Hepatocyte (in vitro differentiated cells): ENCODE data around the gene STK32B. TPM values are rescaled to one million over a fixed set of nuclear protein-coding genes. Genes with fewer than 3 reads are reported as not detected.

Source experiments
- DNase-seq: peaks from one replicate; pipeline ENCODE4 v3.0.0-alpha.2; 2016; ENCODE audit warnings: low spot score
- H2AFZ ChIP-seq: fragments of 200-600 bp; sonication (generic); 2 replicates; pipeline ENCODE4 v1.6.0; 2016; ENCODE audit warnings: antibody characterized with exemption, mild to moderate bottlenecking
- H3K27ac ChIP-seq: fragments of 200-600 bp; sonication (generic); 2 replicates; pipeline ENCODE4 v1.5.1; 2016; ENCODE audit warnings: mild to moderate bottlenecking
- H3K27me3 ChIP-seq: fragments of 200-600 bp; sonication (generic); 2 replicates; pipeline ENCODE4 v1.6.1; 2016
- H3K36me3 ChIP-seq: fragments of 200-600 bp; sonication (generic); replicated peaks from 2 replicates; pipeline ENCODE4 v1.5.1; 2016; ENCODE audit warnings: low read depth; ENCODE audit not compliant: insufficient read depth
- H3K4me1 ChIP-seq: fragments of 200-600 bp; sonication (generic); 2 replicates; pipeline ENCODE4 v1.5.1; 2016; ENCODE audit warnings: mild to moderate bottlenecking, moderate library complexity; ENCODE audit not compliant: insufficient read depth
- H3K4me2 ChIP-seq: fragments of 200-600 bp; sonication (generic); 2 replicates; pipeline ENCODE4 v1.6.0; 2016
- H3K4me3 ChIP-seq: fragments of 200-600 bp; sonication (generic); 2 replicates; pipeline ENCODE4 v1.5.1; 2016; ENCODE audit warnings: mild to moderate bottlenecking
- H3K79me2 ChIP-seq: fragments of 200-600 bp; sonication (generic); 2 replicates; pipeline ENCODE4 v1.6.0; 2017; ENCODE audit warnings: mild to moderate bottlenecking
- H3K9me2 ChIP-seq: fragments of 200-600 bp; sonication (generic); replicated peaks from 2 replicates; pipeline ENCODE4 v1.6.0; 2017; ENCODE audit warnings: mild to moderate bottlenecking; ENCODE audit not compliant: insufficient read depth
- H3K9me3 ChIP-seq: fragments of 200-600 bp; sonication (generic); 2 replicates; pipeline ENCODE4 v1.5.1; 2016; ENCODE audit warnings: low read depth, mild to moderate bottlenecking
- H4K20me1 ChIP-seq: fragments of 200-600 bp; sonication (generic); 2 replicates; pipeline ENCODE4 v1.6.0; 2016; ENCODE audit warnings: mild to moderate bottlenecking; ENCODE audit not compliant: insufficient read depth, poor library complexity, severe bottlenecking
- CTCF ChIP-seq: fragments of 200-600 bp; sonication (generic); IDR thresholded peaks from 2 replicates; pipeline ENCODE4 v1.5.1; 2016; ENCODE audit warnings: antibody characterized with exemption, mild to moderate bottlenecking; ENCODE audit not compliant: poor library complexity
- EZH2 ChIP-seq: fragments of 200-600 bp; sonication (generic); IDR thresholded peaks from 2 replicates; pipeline ENCODE4 v1.6.1; 2016; ENCODE audit warnings: antibody characterized with exemption, mild to moderate bottlenecking, borderline replicate concordance
- EZH2phosphoT487 ChIP-seq: fragments of 200-600 bp; sonication (generic); IDR thresholded peaks from one replicate; pipeline ENCODE4 v1.6.1; 2018; ENCODE audit warnings: antibody characterized with exemption, mild to moderate bottlenecking, low read depth, moderate library complexity; ENCODE audit not compliant: unreplicated experiment, severe bottlenecking
- WGBS: methylation state at CpG from one replicate; pipeline ENCODE4 v1.1.6; 2016; ENCODE audit warnings: low lambda C conversion rate; ENCODE audit errors: missing lambda C conversion rate; 5-methylcytosine and 5-hydroxymethylcytosine counted together
- polyA plus RNA-seq: library from polyadenylated mRNA; unstranded; fragments of >200 nt; fragmentation: Nextera tagmentation; extraction: Ambion mirVana; gene quantifications from 2 replicates; pipeline ENCODE4 v1.2.1, GENCODE V29; 2016
- total RNA-seq: library from RNA; depleted of rRNA; stranded (reverse); fragments of >200 nt; gene quantifications from 2 replicates; pipeline ENCODE4 v1.2.3, GENCODE V29; 2014

STK32B gene
- total and polyA plus RNA-seq, 2 experiments from 2014 or later: 0.51 to 1.6 TPM

GRCh38 chr4:5018096-5018495 is 33.2 kb upstream of the STK32B start:
- DNase-seq: no peak
- Histone ChIP-seq H3K4me3 (no peak overlapping the region), H2AFZ (no peak overlapping the region), H3K79me2 (no peaks in the 10 kb centered on the region), H4K20me1 (no peaks in the 10 kb centered on the region), H3K9me2 (no peaks in the 10 kb centered on the region), H3K4me1 (no peaks in the 10 kb centered on the region), H3K27ac (peak overlapping the region; percentile 6), H3K27me3 (peaks cover 5% of the 10 kb centered on the region), H3K4me2 (peak overlapping the region; percentile 73), H3K36me3 (no peaks in the 10 kb centered on the region), H3K9me3 (no peaks in the 10 kb centered on the region)
- 24% methylated on average over 2 of the region's 2 CpGs for WGBS
- TF ChIP-seq EZH2phosphoT487: no peak
- no peak for TF ChIP-seq EZH2
- peak; percentile 33 for TF ChIP-seq CTCF

GRCh38 chr4:5018603-5019002 is 32.7 kb upstream of the STK32B start:
- H3K36me3 ChIP-seq: no peaks in the 10 kb centered on the region
- H3K27ac ChIP-seq: peak overlapping the region; percentile 6
- H3K4me3 ChIP-seq: no peak overlapping the region
- H3K79me2 ChIP-seq: no peaks in the 10 kb centered on the region
- no peak for DNase-seq
- no peaks in the 10 kb centered on the region for H3K9me2 ChIP-seq
- WGBS: 50% methylated on average over 6 of the region's 6 CpGs
- no peak overlapping the region for H2AFZ ChIP-seq
- peak overlapping the region; percentile 73 for H3K4me2 ChIP-seq
- no peaks in the 10 kb centered on the region for H3K4me1 ChIP-seq
- no peaks in the 10 kb centered on the region for H3K9me3 ChIP-seq
- TF ChIP-seq EZH2phosphoT487: no peak
- H4K20me1 ChIP-seq: no peaks in the 10 kb centered on the region
- H3K27me3 ChIP-seq: peaks cover 5% of the 10 kb centered on the region

- no peak for DNase-seq
- Histone ChIP-seq H3K4me1 (no peaks in the 10 kb centered on the region), H2AFZ (peak within 1 kb of the TSS; percentile 38), H3K36me3 (no peaks in the 10 kb centered on the region), H4K20me1 (no peaks in the 10 kb centered on the region), H3K9me2 (no peaks in the 10 kb centered on the region), H3K4me2 (peak within 1 kb of the TSS; percentile 73), H3K79me2 (no peaks in the 10 kb centered on the region), H3K27me3 (peaks cover 5% of the 10 kb centered on the region), H3K27ac (peak within 1 kb of the TSS; percentile 43), H3K4me3 (no peak within 1 kb of the TSS), H3K9me3 (no peaks in the 10 kb centered on the region)
- TF ChIP-seq EZH2phosphoT487: no peak
- no peak for TF ChIP-seq EZH2
- TF ChIP-seq CTCF: no peak
- WGBS: 26% methylated on average over 21 of the region's 28 CpGs
Observed at GRCh38 chr4:5019274-5019673, 32.0 kb upstream of the STK32B start, which contains the start of gene CYTL1. TSS of gene CYTL1 (minus strand) at chr4:5019458. CDS start at chr4:5019445, 13 bp downstream.

GRCh38 chr4:5019796-5020195 is 31.5 kb upstream of the STK32B start:
- Histone ChIP-seq H3K4me3 (no peak overlapping the region), H2AFZ (no peak overlapping the region), H4K20me1 (no peaks in the 10 kb centered on the region), H3K4me1 (no peaks in the 10 kb centered on the region), H3K27me3 (peaks cover 5% of the 10 kb centered on the region), H3K36me3 (no peaks in the 10 kb centered on the region), H3K9me3 (no peaks in the 10 kb centered on the region), H3K27ac (peak overlapping the region; percentile 43), H3K79me2 (no peaks in the 10 kb centered on the region), H3K9me2 (no peaks in the 10 kb centered on the region), H3K4me2 (peak overlapping the region; percentile 73)
- 90% methylated on average over 12 of the region's 12 CpGs for WGBS
- no peak for TF ChIP-seq EZH2
- TF ChIP-seq CTCF: no peak
- TF ChIP-seq EZH2phosphoT487: no peak
- no peak for DNase-seq
